Measurements from ENCODE around the gene MOV10L1.

GRCh38 chr22:50063589-50064393 lies 26.0 kb upstream of the MOV10L1 start:
- TF ChIP-seq CTCF (conservative IDR thresholded peaks at IDR 0.05; ENCODE audit: low read depth, low read length) (no peak), EZH2 (IDR thresholded peaks at IDR 0.05; ENCODE audit: borderline replicate concordance, low read depth, low read length, poor library complexity, severe bottlenecking) (no peak)
